HEK293T (cell line): ENCODE results near the gene RSL1D1.

Experiments used
- CTCF ChIA-PET: fragments of 350-600 bp; formaldehyde crosslinking; extraction: SDS; loops from one replicate; lab custom pipeline; 2021; ENCODE audit warnings: antibody characterized with exemption, inconsistent platforms; lab: Yijun Ruan, JAX
- POLR2A ChIA-PET: fragments of 350-600 bp; formaldehyde crosslinking; extraction: SDS; loops from one replicate; lab custom pipeline; 2020; ENCODE audit warnings: antibody characterized with exemption, inconsistent platforms; lab: Yijun Ruan, JAX
- DNase-seq: peaks from one replicate; pipeline ENCODE4 v3.0.0; 2012; ENCODE audit warnings: mixed read lengths; ENCODE audit errors: extremely low spot score
- ARNT ChIP-seq: fragments of 450-650 bp; IDR thresholded peaks from 2 replicates; pipeline ENCODE4 v1.6.1; 2017; ENCODE audit warnings: mild to moderate bottlenecking
- BHLHE40 ChIP-seq: fragments of 450-650 bp; IDR thresholded peaks from 2 replicates; pipeline ENCODE4 v1.6.1; 2016; ENCODE audit warnings: mild to moderate bottlenecking, moderate library complexity, borderline replicate concordance
- CTBP1 ChIP-seq: fragments of 450-650 bp; IDR thresholded peaks from 2 replicates; pipeline ENCODE4 v1.6.1; 2016; ENCODE audit warnings: borderline replicate concordance
- ELF4 ChIP-seq: fragments of 450-650 bp; IDR thresholded peaks from 2 replicates; pipeline ENCODE4 v1.6.1; 2017; ENCODE audit warnings: antibody characterized with exemption
- FOXA1 ChIP-seq: fragments of 450-650 bp; IDR thresholded peaks from 2 replicates; pipeline ENCODE4 v1.6.1; 2016; ENCODE audit warnings: mild to moderate bottlenecking
- FOXK2 ChIP-seq: fragments of 450-650 bp; IDR thresholded peaks from 2 replicates; pipeline ENCODE4 v1.6.1; 2016; ENCODE audit warnings: mild to moderate bottlenecking
- FOXM1 ChIP-seq: fragments of 450-650 bp; IDR thresholded peaks from 2 replicates; pipeline ENCODE4 v1.6.1; 2017; ENCODE audit warnings: mild to moderate bottlenecking, borderline replicate concordance
- HDGF ChIP-seq: fragments of 450-650 bp; IDR thresholded peaks from 2 replicates; pipeline ENCODE4 v1.6.1; 2017; ENCODE audit warnings: antibody characterized with exemption, borderline replicate concordance
- L3MBTL2 ChIP-seq: fragments of 450-650 bp; conservative IDR thresholded peaks from 2 replicates; pipeline ENCODE4 v1.6.1; 2016; ENCODE audit warnings: mild to moderate bottlenecking
- LEF1 ChIP-seq: fragments of 450-650 bp; IDR thresholded peaks from 2 replicates; pipeline ENCODE4 v1.6.1; 2017; ENCODE audit warnings: mild to moderate bottlenecking, borderline replicate concordance
- NFRKB ChIP-seq: fragments of 450-650 bp; IDR thresholded peaks from 2 replicates; pipeline ENCODE4 v1.6.1; 2016; ENCODE audit warnings: mild to moderate bottlenecking, moderate library complexity
- PKNOX1 ChIP-seq: fragments of 450-650 bp; IDR thresholded peaks from 2 replicates; pipeline ENCODE4 v1.6.1; 2016
- SP1 ChIP-seq: fragments of 450-650 bp; IDR thresholded peaks from 2 replicates; pipeline ENCODE4 v1.6.1; 2017
- SUZ12 ChIP-seq: fragments of 450-650 bp; IDR thresholded peaks from 2 replicates; pipeline ENCODE4 v1.6.1; 2016; ENCODE audit warnings: mild to moderate bottlenecking
- TARDBP ChIP-seq: fragments of 450-650 bp; IDR thresholded peaks from 2 replicates; pipeline ENCODE4 v1.6.1; 2016
- ZNF384 ChIP-seq: fragments of 450-650 bp; IDR thresholded peaks from 2 replicates; pipeline ENCODE4 v1.6.1; 2016

RSL1D1 gene

GRCh38 chr16:11851294-11852091, at the start of gene RSL1D1:
RSL1D1 (minus strand) TSS chr16:11851542; CDS start chr16:11851512, 30 bp downstream.
- ChIA-PET POLR2A (interaction anchor here (0.7 to 1.9 kb wide), 8 partner anchors 9 to 417 kb away, joined by 3 to 10 read pairs (median 3); no protein-coding TSS in a partner anchor), CTCF (interaction anchor here (0.8 kb wide), 1 partner anchor 495 kb away, joined by 3 read pairs; no protein-coding TSS in a partner anchor)
- TF ChIP-seq NFRKB (0 out of 2 replicates have a peak, but pooled peaks have one; percentile 49), L3MBTL2 (peak; percentile 75), BHLHE40 (no peak), CTBP1 (no peak), PKNOX1 (peak; percentile 42; the same call in 1 of the 2 replicates), ELF4 (peak; percentile 54)
- peak; percentile 99 for DNase-seq

- no peak for TF ChIP-seq NFRKB
- no peak for TF ChIP-seq L3MBTL2
- no peak for TF ChIP-seq ARNT
- no peak for TF ChIP-seq PKNOX1
- no peak for TF ChIP-seq FOXM1
- no peak for TF ChIP-seq ZNF384
- TF ChIP-seq BHLHE40 = no peak
- POLR2A ChIA-PET = interaction anchor here (1.3 kb wide), 1 partner anchor 15 kb away, joined by 4 read pairs; the partner anchor contains the start of gene GSPT1
- CTCF ChIA-PET = interaction anchor here (0.6 to 1.2 kb wide), 3 partner anchors 143 to 523 kb away, joined by 3 read pairs; no protein-coding TSS in a partner anchor
- DNase-seq = no peak
These were observed 49.7 kb upstream of the RSL1D1 start for GRCh38 chr16:11901091-11901490.

- no peak for TF ChIP-seq ARNT
- TF ChIP-seq ELF4 = no peak
- no peak for TF ChIP-seq NFRKB
- TF ChIP-seq BHLHE40 = no peak
- no peak for TF ChIP-seq FOXK2
- no peak for TF ChIP-seq ZNF384
- TF ChIP-seq SUZ12 = no peak
- TF ChIP-seq TARDBP = no peak
- no peak for TF ChIP-seq SP1
- TF ChIP-seq CTBP1 = no peak
- TF ChIP-seq FOXM1 = no peak
- no peak for TF ChIP-seq FOXA1
- TF ChIP-seq HDGF = no peak
- TF ChIP-seq PKNOX1 = no peak
- no peak for TF ChIP-seq L3MBTL2
- ChIA-PET CTCF (no interaction called here), POLR2A (no interaction called here)
- DNase-seq = no peak
These were observed 45.3 kb upstream of the RSL1D1 start for GRCh38 chr16:11896486-11897176.

GRCh38 chr16:11893571-11893970, 42.2 kb upstream of the RSL1D1 start:
- ChIA-PET CTCF (no interaction called here), POLR2A (no interaction called here)
- TF ChIP-seq PKNOX1 = no peak
- no peak for TF ChIP-seq LEF1
- TF ChIP-seq NFRKB = no peak
- TF ChIP-seq FOXM1 = no peak
- no peak for TF ChIP-seq FOXA1
- TF ChIP-seq L3MBTL2 = no peak
- TF ChIP-seq TARDBP = no peak
- TF ChIP-seq SP1 = no peak
- TF ChIP-seq ARNT = no peak
- TF ChIP-seq BHLHE40 = no peak
- no peak for TF ChIP-seq CTBP1
- no peak for TF ChIP-seq ELF4
- TF ChIP-seq ZNF384 = no peak
- no peak for TF ChIP-seq HDGF
- no peak for DNase-seq

- TF ChIP-seq LEF1 (no peak), FOXM1 (no peak), ELF4 (no peak), L3MBTL2 (no peak), ZNF384 (no peak), FOXK2 (no peak), SP1 (no peak)
- POLR2A ChIA-PET = no interaction called here
- DNase-seq = no peak
- CTCF ChIA-PET = no interaction called here
These were observed 41.4 kb upstream of the RSL1D1 start for GRCh38 chr16:11892761-11893160.
